ENCODE results near the gene TXNRD2. TPM values are rescaled to one million over a fixed set of nuclear protein-coding genes. Genes with fewer than 3 reads are reported as not detected.

Gene TXNRD2
- total RNA-seq, 1 donor from 2014 or later, result 50.4 TPM

GRCh38 chr22:19957445-19957844 is 15.8 kb upstream of the TXNRD2 start:
- Histone ChIP-seq H3K36me3 (ENCODE audit: control insufficient read depth, insufficient read depth, low read length) (no peaks in the 10 kb centered on the region), H3K4me3 (ENCODE audit: low read depth, low read length) (no peak overlapping the region), H3K27me3 (ENCODE audit: control insufficient read depth, insufficient read depth, low read length) (no peaks in the 10 kb centered on the region)
- DNase-seq (ENCODE audit: low read depth), result no peak
- TF ChIP-seq CTCF (IDR thresholded peaks at IDR 0.05; ENCODE audit: insufficient read depth, low read length, poor library complexity, severe bottlenecking), result no peak

GRCh38 chr22:19955241-19956128 is 13.9 kb upstream of the TXNRD2 start:
- Histone ChIP-seq H3K36me3 (ENCODE audit: control insufficient read depth, insufficient read depth, low read length) (peaks cover 1% of the 10 kb centered on the region), H3K27me3 (ENCODE audit: control insufficient read depth, insufficient read depth, low read length) (no peaks in the 10 kb centered on the region), H3K4me3 (ENCODE audit: low read depth, low read length) (no peak overlapping the region)
- no peak for DNase-seq (ENCODE audit: low read depth)
- TF ChIP-seq CTCF (IDR thresholded peaks at IDR 0.05; ENCODE audit: insufficient read depth, low read length, poor library complexity, severe bottlenecking), result no peak

- no peak for DNase-seq (ENCODE audit: low read depth)
- no peak for TF ChIP-seq CTCF (IDR thresholded peaks at IDR 0.05; ENCODE audit: insufficient read depth, low read length, poor library complexity, severe bottlenecking)
- H3K4me3 ChIP-seq (ENCODE audit: low read depth, low read length), result no peak overlapping the region
- peaks cover 1% of the 10 kb centered on the region for H3K36me3 ChIP-seq (ENCODE audit: control insufficient read depth, insufficient read depth, low read length)
- no peaks in the 10 kb centered on the region for H3K27me3 ChIP-seq (ENCODE audit: control insufficient read depth, insufficient read depth, low read length)
Measured at GRCh38 chr22:19951346-19951745, 9.7 kb upstream of the TXNRD2 start.

- peaks cover 1% of the 10 kb centered on the region for H3K36me3 ChIP-seq (ENCODE audit: control insufficient read depth, insufficient read depth, low read length)
Measured at GRCh38 chr22:19948057-19948760, 6.6 kb upstream of the TXNRD2 start.

More at GRCh38 chr22:19948057-19948760, 6.6 kb upstream of the TXNRD2 start:
- DNase-seq (ENCODE audit: low read depth), result no peak
- no peaks in the 10 kb centered on the region for H3K27me3 ChIP-seq (ENCODE audit: control insufficient read depth, insufficient read depth, low read length)
- no peak overlapping the region for H3K4me3 ChIP-seq (ENCODE audit: low read depth, low read length)
- no peak for TF ChIP-seq CTCF (IDR thresholded peaks at IDR 0.05; ENCODE audit: insufficient read depth, low read length, poor library complexity, severe bottlenecking)
